ENCODE results near the gene SAMD4A.

- no peak for TF ChIP-seq CTCF (IDR thresholded peaks at IDR 0.05; ENCODE audit: low read length)
- no peak for TF ChIP-seq EZH2 (IDR thresholded peaks at IDR 0.05; ENCODE audit: borderline replicate concordance, low read length)
Observed at GRCh38 chr14:54806616-54807015, 239.7 kb downstream of the SAMD4A start.

All from OCI-LY1 (cell line).